Measurements from ENCODE around the gene HSPA12B.

DNA sequence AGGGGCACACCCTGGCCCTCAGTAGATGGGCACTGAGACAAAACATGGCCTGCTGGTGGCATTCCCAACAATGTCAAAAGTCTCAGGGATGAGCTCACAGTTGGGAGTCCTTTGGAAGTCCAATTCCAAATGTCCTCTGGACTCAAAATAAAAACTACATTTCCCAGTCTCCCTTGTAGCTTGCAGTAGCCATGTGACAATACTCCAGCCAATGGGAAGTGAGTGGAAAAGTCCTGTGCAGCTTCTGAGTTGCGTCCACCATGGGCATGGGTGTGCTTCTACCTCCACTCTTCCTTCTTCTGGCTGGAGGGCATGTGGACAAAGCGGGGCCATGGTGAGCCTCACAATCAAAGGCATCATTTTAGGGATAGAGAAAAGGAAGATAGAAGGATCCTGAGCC, 44.8 kb upstream of the HSPA12B start:
- TF ChIP-seq EP300 (IDR thresholded peaks at IDR 0.05; ENCODE audit: borderline replicate concordance in 1 of 2, low read depth in 1 of 2, low read length in 1 of 2) (no peak), ZBTB33 (IDR thresholded peaks at IDR 0.05; ENCODE audit: borderline replicate concordance, low read depth) (no peak), EZH2phosphoT487 (IDR thresholded peaks at IDR 0.05; ENCODE audit: borderline replicate concordance, low read depth) (no peak), POLR2AphosphoS5 (IDR thresholded peaks at IDR 0.05; ENCODE audit: low read depth, low read length) (no peak), RFX5 (IDR thresholded peaks at IDR 0.05; ENCODE audit: low read length) (no peak)
- TF ChIP-seq, protein P1, sequence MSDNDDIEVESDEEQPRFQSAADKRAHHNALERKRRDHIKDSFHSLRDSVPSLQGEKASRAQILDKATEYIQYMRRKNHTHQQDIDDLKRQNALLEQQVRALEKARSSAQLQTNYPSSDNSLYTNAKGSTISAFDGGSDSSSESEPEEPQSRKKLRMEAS (IDR thresholded peaks at IDR 0.05; ENCODE audit: low read depth), result no peak
